ENCODE results near the gene DOCK1.

DOCK1 gene

GRCh38 chr10:127157089-127157488 is 251.9 kb downstream of the DOCK1 start:
- ATAC-seq (ENCODE audit: low read depth) (no peak), DNase-seq (ENCODE audit: low spot score) (no peak)
- Histone ChIP-seq H3K27me3 (ENCODE audit: insufficient read depth, poor library complexity, severe bottlenecking) (no peaks in the 10 kb centered on the region), H3K36me3 (ENCODE audit: low read depth) (no peaks in the 10 kb centered on the region), H3K4me1 (ENCODE audit: insufficient read depth, poor library complexity, severe bottlenecking) (peaks cover 7% of the 10 kb centered on the region), H3K9me3 (ENCODE audit: severe bottlenecking) (no peaks in the 10 kb centered on the region), H3K4me3 (ENCODE audit: severe bottlenecking) (no peak overlapping the region), H3K27ac (ENCODE audit: poor library complexity, severe bottlenecking) (no peak overlapping the region)
- TF ChIP-seq CTCF (IDR thresholded peaks at IDR 0.05; ENCODE audit: poor library complexity, severe bottlenecking) = no peak

GRCh38 chr10:127157506-127158200 is 252.4 kb downstream of the DOCK1 start:
- peaks cover 2% of the 10 kb centered on the region for H3K4me1 ChIP-seq (ENCODE audit: insufficient read depth, poor library complexity, severe bottlenecking)
- ATAC-seq (ENCODE audit: low read depth) (no peak), DNase-seq (ENCODE audit: low spot score) (no peak)

DNA sequence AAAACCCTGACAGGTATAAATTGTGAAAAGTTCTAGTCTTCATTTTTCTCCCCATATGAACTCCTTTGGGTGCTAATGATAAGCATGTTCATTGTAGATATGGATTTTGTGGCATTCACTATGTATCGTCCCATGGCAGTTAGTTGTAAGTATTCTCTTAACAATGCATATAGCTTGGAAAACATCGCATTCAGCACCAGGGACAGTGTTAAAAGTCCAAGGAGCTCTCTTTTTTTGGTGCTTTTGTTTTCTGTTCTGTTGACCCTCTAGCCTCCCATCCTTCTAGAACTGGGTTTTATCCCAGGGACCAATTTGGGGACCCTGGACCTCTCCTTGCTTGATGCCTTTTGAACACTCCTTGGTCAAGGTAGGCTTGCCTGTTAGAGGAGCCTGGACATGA is 253.4 kb downstream of the DOCK1 start:
- Histone ChIP-seq H3K9me3 (ENCODE audit: severe bottlenecking) (no peaks in the 10 kb centered on the region), H3K4me1 (ENCODE audit: insufficient read depth, poor library complexity, severe bottlenecking) (peaks cover 4% of the 10 kb centered on the region), H3K4me3 (ENCODE audit: severe bottlenecking) (no peak overlapping the region), H3K36me3 (ENCODE audit: low read depth) (no peaks in the 10 kb centered on the region), H3K27me3 (ENCODE audit: insufficient read depth, poor library complexity, severe bottlenecking) (no peaks in the 10 kb centered on the region), H3K27ac (ENCODE audit: poor library complexity, severe bottlenecking) (no peak overlapping the region)
- ATAC-seq (ENCODE audit: low read depth) = no peak
- no peak for DNase-seq (ENCODE audit: low spot score)
- no peak for TF ChIP-seq CTCF (IDR thresholded peaks at IDR 0.05; ENCODE audit: poor library complexity, severe bottlenecking)

More at GRCh38 chr10:127157506-127158200, 252.4 kb downstream of the DOCK1 start:
- Histone ChIP-seq H3K9me3 (ENCODE audit: severe bottlenecking) (no peaks in the 10 kb centered on the region), H3K4me3 (ENCODE audit: severe bottlenecking) (no peak overlapping the region), H3K27me3 (ENCODE audit: insufficient read depth, poor library complexity, severe bottlenecking) (no peaks in the 10 kb centered on the region), H3K27ac (ENCODE audit: poor library complexity, severe bottlenecking) (no peak overlapping the region), H3K36me3 (ENCODE audit: low read depth) (no peaks in the 10 kb centered on the region)
- no peak for TF ChIP-seq CTCF (IDR thresholded peaks at IDR 0.05; ENCODE audit: poor library complexity, severe bottlenecking)

- Histone ChIP-seq H3K27me3 (ENCODE audit: insufficient read depth, poor library complexity, severe bottlenecking) (no peaks in the 10 kb centered on the region), H3K9me3 (ENCODE audit: severe bottlenecking) (no peaks in the 10 kb centered on the region), H3K4me3 (ENCODE audit: severe bottlenecking) (no peak overlapping the region), H3K36me3 (ENCODE audit: low read depth) (no peaks in the 10 kb centered on the region), H3K27ac (ENCODE audit: poor library complexity, severe bottlenecking) (no peak overlapping the region), H3K4me1 (ENCODE audit: insufficient read depth, poor library complexity, severe bottlenecking) (peaks cover 4% of the 10 kb centered on the region)
- no peak for TF ChIP-seq CTCF (IDR thresholded peaks at IDR 0.05; ENCODE audit: poor library complexity, severe bottlenecking)
- DNase-seq (ENCODE audit: low spot score) (no peak), ATAC-seq (ENCODE audit: low read depth) (no peak)
Observed at GRCh38 chr10:127159648-127160245, 254.5 kb downstream of the DOCK1 start.

DNA sequence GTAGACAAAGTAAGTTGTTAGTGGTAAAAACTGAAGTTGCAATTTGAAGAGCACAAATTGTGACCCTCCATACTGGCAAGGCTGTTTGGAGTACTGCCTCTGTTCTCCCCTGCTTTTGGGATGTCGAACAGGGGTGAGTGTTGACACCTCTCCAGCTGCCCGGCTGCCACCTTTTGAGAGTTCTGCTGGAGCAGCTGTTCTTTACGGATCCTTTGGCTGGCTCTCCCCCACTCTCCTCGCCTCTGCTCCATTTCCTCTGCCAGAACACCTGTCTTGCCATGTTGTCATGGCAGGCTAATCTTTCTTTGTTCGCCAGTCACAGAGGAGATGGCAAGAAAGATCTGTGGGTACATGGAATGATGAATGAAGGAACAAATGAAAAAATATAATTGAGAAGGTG is 256.3 kb downstream of the DOCK1 start:
- H3K9me3 ChIP-seq (ENCODE audit: severe bottlenecking) = no peaks in the 10 kb centered on the region
- H3K36me3 ChIP-seq (ENCODE audit: low read depth) = no peaks in the 10 kb centered on the region
- no peak overlapping the region for H3K27ac ChIP-seq (ENCODE audit: poor library complexity, severe bottlenecking)
- TF ChIP-seq CTCF (IDR thresholded peaks at IDR 0.05; ENCODE audit: poor library complexity, severe bottlenecking) = no peak
- no peak for DNase-seq (ENCODE audit: low spot score)
- ATAC-seq (ENCODE audit: low read depth) = no peak
- peaks cover 4% of the 10 kb centered on the region for H3K4me1 ChIP-seq (ENCODE audit: insufficient read depth, poor library complexity, severe bottlenecking)
- H3K27me3 ChIP-seq (ENCODE audit: insufficient read depth, poor library complexity, severe bottlenecking) = no peaks in the 10 kb centered on the region
- H3K4me3 ChIP-seq (ENCODE audit: severe bottlenecking) = no peak overlapping the region

Measured in RWPE2 (cell line).